H7 (cell line): ENCODE measurements around the gene ANKFY1. TPM values are rescaled to one million over a fixed set of nuclear protein-coding genes. Genes with fewer than 3 reads are reported as not detected.
A peak's percentile ranks its signal among the peaks of the same experiment; 100 is the strongest.

Experiments
- DNase-seq: peaks from one replicate; pipeline ENCODE4 v3.0.0; 2012
- H3K27me3 ChIP-seq: 2 replicates; pipeline ENCODE4 v1.6.0; 2011; ENCODE audit warnings: mild to moderate bottlenecking, low read length; ENCODE audit not compliant: control insufficient read depth, insufficient read depth
- H3K36me3 ChIP-seq: replicated peaks from 2 replicates; pipeline ENCODE4 v1.5.1; 2011; ENCODE audit warnings: low read length; ENCODE audit not compliant: control insufficient read depth, insufficient read depth
- H3K4me3 ChIP-seq: 2 replicates; pipeline ENCODE4 v1.5.1; 2011; ENCODE audit warnings: low read depth, mild to moderate bottlenecking, control low read depth, low read length, moderate library complexity; ENCODE audit not compliant: insufficient read depth
- total RNA-seq: library from RNA; depleted of rRNA; stranded (reverse); fragments of >200 nt; shearing (Covaris generic); gene quantifications from 2 replicates; pipeline ENCODE4 v1.2.3, GENCODE V29; 2014

Gene ANKFY1
- total RNA-seq, 1 experiment from 2014 or later = 19.2 TPM

DNA sequence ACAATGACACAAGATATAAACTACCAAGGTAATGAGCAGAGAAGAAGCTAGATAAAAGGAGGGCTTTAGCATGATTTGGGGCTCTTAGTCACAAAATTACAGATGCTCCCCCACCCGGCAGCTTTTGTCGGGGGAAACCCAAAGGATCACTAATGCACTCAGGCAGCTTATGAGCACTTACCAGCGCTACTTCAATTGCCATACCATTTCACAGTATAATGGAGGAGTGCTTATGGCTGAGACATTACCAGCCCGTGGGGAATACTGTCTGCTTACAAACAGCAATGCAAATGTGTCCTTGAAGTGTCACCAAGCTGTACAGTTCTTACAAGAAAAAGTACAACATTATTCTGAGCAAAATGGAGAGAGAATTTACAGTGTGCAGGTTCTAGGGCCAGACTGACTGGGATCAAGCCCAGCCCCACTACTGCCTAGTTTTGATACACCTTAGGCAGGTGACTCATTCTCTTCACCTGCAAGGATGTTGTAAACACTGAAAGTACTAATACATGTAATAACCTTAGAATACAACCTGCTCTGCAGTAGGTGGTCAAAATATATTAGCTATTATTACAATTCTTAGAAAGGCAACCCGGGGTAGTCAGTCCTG lies 16.3 kb downstream of the ANKFY1 start:
- DNase-seq = no peak
- H3K27me3 ChIP-seq = no peaks in the 10 kb centered on the region
- H3K4me3 ChIP-seq = no peak overlapping the region
- H3K36me3 ChIP-seq = no peaks in the 10 kb centered on the region; the same call in 1 of the 2 replicates

DNA sequence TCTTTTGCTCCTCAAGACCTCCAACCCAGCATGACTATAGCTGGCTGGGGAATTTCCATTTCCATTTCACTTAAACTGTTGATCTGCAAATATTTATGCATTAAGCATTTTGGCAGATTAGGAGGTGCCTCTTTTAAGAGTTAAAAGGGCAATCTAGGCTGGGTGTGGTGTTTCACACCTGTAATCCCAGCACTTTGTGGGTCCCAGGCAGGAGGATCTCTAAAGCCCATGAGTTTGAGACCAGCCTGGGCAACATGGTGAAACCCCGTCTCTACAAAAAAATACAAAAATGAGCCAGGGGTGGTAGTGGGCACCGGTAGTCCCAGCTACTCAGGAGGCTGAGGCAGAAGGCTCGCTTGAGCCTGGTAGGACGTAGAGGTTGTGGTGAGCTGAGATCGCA lies 17.1 kb downstream of the ANKFY1 start:
- H3K4me3 ChIP-seq = no peak overlapping the region
- no peaks in the 10 kb centered on the region; the same call in none of the 2 replicates for H3K36me3 ChIP-seq
- no peak for DNase-seq
- no peaks in the 10 kb centered on the region for H3K27me3 ChIP-seq

DNA sequence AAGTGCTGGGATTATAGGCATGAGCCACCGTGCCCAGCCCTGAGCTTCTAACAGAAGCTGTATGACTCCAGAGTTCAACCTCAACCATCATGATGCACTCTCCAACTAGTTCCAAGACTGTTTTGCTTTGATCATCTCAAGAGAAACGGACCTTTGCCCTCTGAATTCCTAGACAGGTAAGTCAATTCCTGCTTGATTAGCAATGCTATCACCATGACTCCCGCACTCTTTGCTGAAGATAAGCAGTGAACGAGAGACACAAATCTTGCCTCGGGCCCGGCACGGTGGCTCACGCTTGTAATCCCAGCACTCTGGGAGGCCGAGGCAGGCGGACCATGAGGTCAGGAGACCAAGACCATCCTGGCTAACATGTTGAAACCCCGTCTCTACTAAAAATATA lies 22.2 kb downstream of the ANKFY1 start:
- peaks cover 5% of the 10 kb centered on the region for H3K36me3 ChIP-seq
- no peak overlapping the region for H3K4me3 ChIP-seq
- DNase-seq = no peak
- no peaks in the 10 kb centered on the region for H3K27me3 ChIP-seq

DNA sequence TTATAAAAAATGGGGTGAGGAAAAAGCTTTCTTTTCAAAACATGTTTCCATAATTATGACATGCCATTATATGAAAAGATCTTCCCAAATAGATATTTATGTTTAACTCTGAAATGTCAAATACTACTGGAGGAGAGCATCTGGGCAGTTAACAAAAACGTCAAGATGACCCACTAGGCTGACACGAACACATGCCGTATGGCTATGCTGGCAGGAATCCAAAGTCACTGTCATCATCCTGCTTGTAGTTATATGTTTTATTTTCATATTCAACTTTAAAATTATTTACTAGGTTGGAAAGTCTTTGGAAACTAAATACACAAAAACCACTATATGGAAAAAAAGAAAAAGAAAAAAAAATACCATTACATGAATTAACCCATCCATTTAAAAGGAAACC lies 27.3 kb downstream of the ANKFY1 start:
- H3K27me3 ChIP-seq = no peaks in the 10 kb centered on the region
- peaks cover 9% of the 10 kb centered on the region for H3K36me3 ChIP-seq
- no peak overlapping the region for H3K4me3 ChIP-seq
- DNase-seq = no peak

DNA sequence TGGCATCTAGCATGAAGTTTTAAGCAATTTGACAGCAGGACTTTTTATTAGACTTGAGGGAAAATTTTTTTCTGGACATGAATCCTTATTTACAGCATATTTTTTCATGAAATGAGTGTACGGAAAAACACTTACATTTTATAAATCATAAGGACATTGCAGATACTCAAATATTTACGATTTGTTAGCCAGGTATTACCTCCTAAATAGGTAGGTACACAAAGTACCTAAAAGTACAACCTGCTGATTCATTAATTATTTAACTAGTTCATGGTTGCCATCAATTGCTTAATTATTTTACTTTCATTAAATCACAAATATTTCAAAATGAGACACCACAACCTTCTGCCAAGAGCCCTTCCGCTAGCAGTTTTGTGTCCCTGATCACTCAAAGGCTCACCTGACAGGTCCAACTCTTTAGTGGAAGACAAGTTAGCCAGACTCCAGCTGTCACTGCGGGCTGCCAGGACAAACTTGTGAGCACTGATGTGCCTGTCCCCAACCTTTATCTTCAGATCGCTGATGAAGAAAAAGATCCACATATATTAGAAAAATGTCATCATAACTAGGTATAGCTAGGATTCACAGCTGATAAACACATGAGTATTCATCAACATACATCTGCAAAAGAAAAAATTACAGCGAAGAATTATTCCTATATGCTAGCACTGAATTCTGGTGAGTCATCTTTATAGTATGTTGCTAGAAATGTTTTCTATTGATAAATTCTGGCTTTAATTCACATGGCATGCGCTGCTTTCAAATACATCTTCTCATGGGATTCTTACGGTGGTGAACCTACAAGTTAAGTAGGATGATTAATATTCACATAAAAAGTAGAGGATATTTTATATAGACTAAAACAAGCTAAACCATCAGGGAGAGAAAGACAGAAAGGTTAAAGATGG lies 28.2 kb downstream of the ANKFY1 start:
- Histone ChIP-seq H3K27me3 (no peaks in the 10 kb centered on the region), H3K4me3 (no peak overlapping the region), H3K36me3 (peaks cover 8% of the 10 kb centered on the region)
- DNase-seq = no peak

DNA sequence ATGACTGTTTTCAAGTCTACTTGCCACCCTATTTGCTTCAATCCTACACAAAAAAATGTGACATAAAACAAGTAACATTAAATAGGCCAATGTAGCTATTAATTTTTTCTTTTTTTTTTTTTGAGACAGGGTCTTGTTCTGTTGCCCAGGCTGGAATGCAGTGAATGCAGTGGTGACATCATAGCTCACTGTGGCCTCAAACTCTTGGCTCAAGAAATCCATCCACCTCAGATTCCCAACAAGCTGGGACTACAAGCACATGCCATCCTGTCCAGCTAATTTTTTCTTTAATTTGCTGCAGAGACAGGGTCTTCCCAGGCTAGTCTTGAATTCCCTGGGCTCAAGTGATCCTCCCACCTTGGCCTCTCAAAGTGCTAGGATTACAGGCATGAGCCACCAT lies 29.4 kb downstream of the ANKFY1 start:
- DNase-seq = no peak
- H3K27me3 ChIP-seq = no peaks in the 10 kb centered on the region
- no peak overlapping the region for H3K4me3 ChIP-seq
- H3K36me3 ChIP-seq = peaks cover 6% of the 10 kb centered on the region

DNA sequence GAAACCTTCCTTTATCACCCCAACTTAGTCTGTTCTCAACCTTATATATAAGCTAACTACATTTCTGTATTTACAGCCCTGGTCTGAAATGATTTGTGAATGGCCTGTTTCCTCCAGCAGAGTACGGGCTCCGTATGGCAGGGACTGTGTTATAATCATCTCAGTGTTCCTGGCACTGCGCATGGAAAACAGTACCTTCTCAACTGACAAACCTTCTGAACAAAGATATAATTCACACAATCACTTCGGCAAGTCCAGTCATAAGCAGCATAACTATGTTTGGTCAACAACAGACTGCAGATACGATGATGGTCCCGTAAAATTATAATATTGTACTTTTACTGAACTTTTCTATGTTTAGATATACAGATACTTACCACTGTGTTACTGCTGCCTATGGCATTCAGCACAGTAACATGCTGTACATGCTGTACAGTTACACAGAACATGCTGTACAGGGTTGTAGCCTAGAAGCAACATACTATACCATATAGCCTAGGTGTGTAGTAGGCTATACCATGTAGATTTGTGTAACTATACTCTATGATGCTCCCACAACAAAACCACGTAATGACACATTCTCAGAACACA lies 30.0 kb downstream of the ANKFY1 start:
- no peaks in the 10 kb centered on the region for H3K27me3 ChIP-seq
- DNase-seq = no peak
- no peak overlapping the region for H3K4me3 ChIP-seq
- peaks cover 6% of the 10 kb centered on the region for H3K36me3 ChIP-seq

DNA sequence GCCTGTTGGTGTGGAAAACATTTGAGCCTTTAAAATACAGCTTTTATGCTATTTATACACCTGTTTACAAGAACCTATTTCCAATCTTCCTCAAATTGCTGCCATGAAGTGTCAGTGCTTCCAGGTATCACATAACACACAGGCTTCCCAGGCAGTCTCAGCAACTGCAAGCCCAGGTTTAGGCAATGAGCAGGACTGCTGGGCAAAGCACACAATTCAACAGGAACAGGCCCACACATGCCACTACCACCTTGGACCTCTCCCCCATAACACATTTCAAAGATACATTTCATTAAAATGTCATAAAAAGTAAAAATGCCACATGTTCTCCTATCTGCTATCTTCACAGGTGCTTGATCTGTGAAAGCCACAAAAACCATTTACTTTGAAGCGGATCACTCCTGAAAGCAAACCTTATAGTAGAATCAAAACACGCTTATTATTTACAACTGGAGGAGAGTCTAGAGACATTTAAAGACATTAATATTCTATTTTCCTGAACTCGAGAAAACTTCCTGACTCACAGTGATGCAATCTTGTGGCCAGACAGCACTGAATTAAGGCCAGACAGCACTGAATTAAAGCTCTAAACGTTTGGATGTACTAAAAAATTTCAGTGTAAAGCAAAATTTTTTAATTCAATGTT lies 31.5 kb downstream of the ANKFY1 start:
- H3K36me3 ChIP-seq = peaks cover 6% of the 10 kb centered on the region
- H3K4me3 ChIP-seq = no peak overlapping the region
- no peaks in the 10 kb centered on the region for H3K27me3 ChIP-seq
- no peak for DNase-seq

DNA sequence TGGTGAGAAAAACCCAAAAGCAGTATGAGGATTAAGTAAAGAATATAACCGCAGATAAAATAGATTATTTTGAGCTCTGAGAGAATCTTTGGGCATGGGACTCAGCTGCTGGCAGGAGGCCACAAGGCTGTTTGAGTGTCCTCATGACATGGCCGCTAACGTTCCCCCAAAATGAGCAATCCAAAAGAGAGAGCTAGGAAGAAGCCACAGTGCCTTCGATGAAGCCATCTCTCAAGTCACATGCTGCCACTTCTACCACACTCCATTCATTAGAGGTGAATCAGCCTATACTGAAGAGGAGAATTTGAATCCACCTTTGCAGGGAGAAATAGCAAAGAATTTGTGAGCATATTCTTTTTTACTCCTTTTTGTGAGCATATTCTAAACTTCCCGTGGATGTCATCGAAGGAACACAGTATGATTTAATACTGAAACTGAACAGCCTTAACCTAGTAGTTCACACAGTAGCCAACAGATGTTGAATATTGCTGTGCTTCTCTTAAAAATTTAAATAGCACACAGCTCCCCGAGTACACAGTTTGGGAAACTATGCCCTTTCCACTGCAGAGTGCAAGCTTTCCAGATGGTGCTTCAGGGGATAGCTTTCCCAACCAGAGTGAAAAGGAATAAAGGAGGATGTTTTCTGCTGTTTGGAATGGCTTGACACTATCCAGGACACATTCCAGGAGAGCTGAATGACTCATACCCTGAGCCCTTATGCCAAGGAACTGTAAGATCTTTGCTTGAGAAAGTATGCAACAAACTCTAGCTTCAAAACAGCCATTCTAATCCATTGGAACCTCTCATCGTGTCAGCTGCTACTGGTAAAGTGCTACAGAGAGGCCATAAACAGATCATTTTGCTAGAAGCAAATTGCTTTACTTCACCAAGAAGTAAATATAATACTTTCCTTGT lies 33.9 kb downstream of the ANKFY1 start:
- H3K27me3 ChIP-seq = no peaks in the 10 kb centered on the region
- DNase-seq = no peak
- no peak overlapping the region for H3K4me3 ChIP-seq
- H3K36me3 ChIP-seq = peaks cover 6% of the 10 kb centered on the region

DNA sequence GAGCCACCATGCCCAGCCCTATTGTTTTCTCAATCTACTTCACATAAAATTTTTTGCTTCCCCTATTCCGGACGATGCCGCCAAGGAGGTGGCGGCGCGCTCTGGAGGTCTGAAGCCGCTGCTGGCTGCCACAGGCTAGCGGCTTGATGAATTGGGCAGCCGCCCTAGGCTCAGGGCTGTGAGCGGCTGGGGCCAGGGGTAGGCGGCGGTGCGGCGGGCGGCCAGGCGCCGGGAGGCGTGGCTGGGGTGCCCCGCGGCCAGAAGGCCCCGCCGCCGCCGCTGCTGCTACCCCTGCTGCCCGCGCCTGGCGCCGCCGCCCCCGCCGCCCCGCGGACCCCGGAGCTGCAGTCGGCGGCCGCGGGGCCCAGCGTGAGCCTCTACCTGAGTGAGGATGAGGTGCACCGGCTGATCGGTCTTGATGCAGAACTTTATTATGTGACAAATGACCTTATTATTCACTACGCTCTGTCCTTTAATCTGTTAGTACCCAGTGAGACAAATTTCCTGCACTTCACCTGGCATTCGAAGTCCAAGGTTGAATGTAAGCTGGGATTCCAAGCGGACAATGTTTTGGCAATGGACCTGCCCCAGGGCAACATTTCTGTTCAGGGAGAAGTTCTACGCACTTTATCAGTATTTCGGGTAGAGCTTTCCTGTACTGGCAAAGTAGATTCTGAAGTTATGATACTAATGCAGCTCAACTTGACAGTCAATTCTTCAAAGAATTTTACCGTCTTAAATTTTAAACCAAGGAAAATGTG lies 41.7 kb downstream of the ANKFY1 start:
- peaks cover 3% of the 10 kb centered on the region for H3K36me3 ChIP-seq

DNA sequence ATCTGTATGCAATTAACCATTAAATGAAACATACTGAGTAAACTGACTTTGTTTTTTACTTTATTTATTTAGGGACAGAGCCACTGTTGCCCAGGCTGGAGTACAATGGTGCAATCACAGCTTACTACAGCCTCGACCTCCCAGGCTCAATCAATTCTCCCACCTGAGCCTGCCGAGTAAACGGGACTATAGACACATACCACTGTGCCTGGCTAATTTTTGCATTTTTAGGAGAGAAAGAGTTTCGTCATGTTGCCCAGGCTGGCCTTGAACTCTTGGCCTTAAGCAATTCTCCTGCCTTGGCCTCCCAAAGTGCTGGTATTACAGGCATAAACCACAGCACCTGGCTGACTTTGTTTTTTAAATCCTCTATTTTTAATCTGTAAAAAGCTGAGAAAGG lies 42.6 kb downstream of the ANKFY1 start:
- Histone ChIP-seq H3K27me3 (no peaks in the 10 kb centered on the region), H3K36me3 (peaks cover 5% of the 10 kb centered on the region), H3K4me3 (no peak overlapping the region)
- no peak for DNase-seq

More for the DNA sequence above, 41.7 kb downstream of the ANKFY1 start:
- peak; percentile 55 for DNase-seq
- Histone ChIP-seq H3K27me3 (no peaks in the 10 kb centered on the region), H3K4me3 (no peak overlapping the region)

DNA sequence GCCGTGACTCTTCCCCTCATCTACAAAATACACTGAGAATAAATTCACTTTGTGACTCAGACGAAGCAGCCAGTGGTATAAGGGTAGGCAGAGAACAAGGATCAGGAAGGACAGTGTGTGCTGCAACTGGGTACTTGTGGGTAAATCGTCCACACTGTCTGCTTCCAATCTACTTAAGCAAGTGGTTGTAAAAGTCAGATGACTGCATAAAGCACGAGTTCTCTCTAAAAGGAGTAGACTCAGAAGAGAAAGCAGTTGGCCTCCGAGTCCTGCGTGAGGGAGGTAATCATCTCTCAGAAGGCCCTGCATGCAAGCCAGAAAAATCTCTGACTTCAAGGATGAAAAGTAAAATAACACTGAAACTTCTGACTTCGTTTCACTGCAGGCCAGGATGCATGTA lies 43.1 kb downstream of the ANKFY1 start:
- DNase-seq = no peak
- Histone ChIP-seq H3K4me3 (no peak overlapping the region), H3K27me3 (no peaks in the 10 kb centered on the region), H3K36me3 (peaks cover 5% of the 10 kb centered on the region)

DNA sequence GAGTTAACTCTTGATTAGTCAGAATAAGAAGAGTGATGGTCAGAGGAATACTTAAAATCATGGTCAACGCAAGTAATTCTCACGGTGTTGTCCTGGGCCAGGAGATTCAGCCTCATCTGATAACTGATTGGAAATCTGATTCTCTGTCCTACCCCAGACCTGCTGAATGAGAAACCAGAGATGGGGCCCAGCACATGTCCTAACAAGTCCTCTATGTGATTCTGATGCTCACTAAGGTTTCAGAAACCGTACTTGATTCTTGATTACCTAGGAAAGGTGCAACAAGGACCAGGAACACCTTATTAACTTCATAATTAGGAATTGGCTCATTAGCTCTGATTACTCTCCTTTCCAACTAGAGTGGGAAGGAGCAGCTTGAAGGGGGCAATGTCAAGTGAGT lies 44.5 kb downstream of the ANKFY1 start:
- no peak for DNase-seq
- H3K27me3 ChIP-seq = no peaks in the 10 kb centered on the region
- peaks cover 5% of the 10 kb centered on the region for H3K36me3 ChIP-seq
- H3K4me3 ChIP-seq = no peak overlapping the region
